MM.1S (cell line): ENCODE results near the gene NPLOC4.

Experiments used
- DNase-seq: peaks from one replicate; pipeline ENCODE4 v3.0.0-alpha.2; 2015
- H2AFZ ChIP-seq: fragments of 300-600 bp; sonication (generic); 2 replicates; pipeline ENCODE4 v1.6.0; 2016; ENCODE audit warnings: antibody characterized with exemption, low read length
- H3F3A ChIP-seq: fragments of 300-600 bp; sonication (generic); 2 replicates; pipeline ENCODE4 v1.6.1; 2016; ENCODE audit warnings: mild to moderate bottlenecking, antibody characterized with exemption, low read length, moderate library complexity, mixed read lengths; ENCODE audit not compliant: insufficient read depth
- H3K27ac ChIP-seq: fragments of 300-600 bp; sonication (generic); 2 replicates; pipeline ENCODE4 v1.5.1; 2016; ENCODE audit warnings: mild to moderate bottlenecking, low read length
- H3K27me3 ChIP-seq: fragments of 300-600 bp; sonication (generic); replicated peaks from 2 replicates; pipeline ENCODE4 v1.6.0; 2016; ENCODE audit warnings: low read length; ENCODE audit not compliant: insufficient read depth
- H3K36me3 ChIP-seq: fragments of 300-600 bp; sonication (generic); replicated peaks from 2 replicates; pipeline ENCODE4 v1.6.1; 2016; ENCODE audit warnings: mild to moderate bottlenecking, low read length, mixed read lengths; ENCODE audit not compliant: insufficient read depth
- H3K4me1 ChIP-seq: fragments of 300-600 bp; sonication (generic); 2 replicates; pipeline ENCODE4 v1.6.1; 2016; ENCODE audit warnings: low read length, mixed read lengths
- H3K4me2 ChIP-seq: fragments of 300-600 bp; sonication (generic); 2 replicates; pipeline ENCODE4 v1.6.0; 2016; ENCODE audit warnings: low read depth, low read length
- H3K4me3 ChIP-seq: fragments of 300-600 bp; sonication (generic); 2 replicates; pipeline ENCODE4 v1.5.1; 2016; ENCODE audit warnings: low read length, mixed read lengths
- H3K79me2 ChIP-seq: fragments of 300-600 bp; sonication (generic); 2 replicates; pipeline ENCODE4 v1.6.1; 2016; ENCODE audit warnings: mixed run types, low read length, mixed read lengths
- H3K9ac ChIP-seq: fragments of 300-600 bp; sonication (generic); 2 replicates; pipeline ENCODE4 v1.6.1; 2016; ENCODE audit warnings: low read length, mixed read lengths
- H3K9me2 ChIP-seq: fragments of 300-600 bp; sonication (generic); replicated peaks from 2 replicates; pipeline ENCODE4 v1.6.1; 2016; ENCODE audit warnings: mild to moderate bottlenecking, low read length, mixed read lengths; ENCODE audit not compliant: insufficient read depth
- H3K9me3 ChIP-seq: fragments of 300-600 bp; sonication (generic); replicated peaks from 2 replicates; pipeline ENCODE4 v1.6.1; 2016; ENCODE audit warnings: mild to moderate bottlenecking, low read length, mixed read lengths; ENCODE audit not compliant: insufficient read depth
- H4K20me1 ChIP-seq: fragments of 300-600 bp; sonication (generic); 2 replicates; pipeline ENCODE4 v1.6.1; 2016; ENCODE audit warnings: mild to moderate bottlenecking, low read length, moderate library complexity, mixed read lengths; ENCODE audit not compliant: insufficient read depth
- EZH2 ChIP-seq: fragments of 300-600 bp; sonication (generic); optimal IDR thresholded peaks from 2 replicates; pipeline ENCODE3; 2017; ENCODE audit warnings: low read depth, mild to moderate bottlenecking, antibody characterized with exemption, low read length, mixed read lengths
- EZH2phosphoT487 ChIP-seq: fragments of 300-600 bp; sonication (generic); IDR thresholded peaks from 2 replicates; pipeline ENCODE4 v1.6.1; 2018; ENCODE audit warnings: antibody characterized with exemption, low read length
- TF ChIP-seq, protein P1 (sequence below): fragments of 300-600 bp; sonication (generic); IDR thresholded peaks from 2 replicates; pipeline ENCODE4 v1.5.1; 2016; ENCODE audit warnings: antibody characterized with exemption, low read length, mixed read lengths

Gene NPLOC4

DNA sequence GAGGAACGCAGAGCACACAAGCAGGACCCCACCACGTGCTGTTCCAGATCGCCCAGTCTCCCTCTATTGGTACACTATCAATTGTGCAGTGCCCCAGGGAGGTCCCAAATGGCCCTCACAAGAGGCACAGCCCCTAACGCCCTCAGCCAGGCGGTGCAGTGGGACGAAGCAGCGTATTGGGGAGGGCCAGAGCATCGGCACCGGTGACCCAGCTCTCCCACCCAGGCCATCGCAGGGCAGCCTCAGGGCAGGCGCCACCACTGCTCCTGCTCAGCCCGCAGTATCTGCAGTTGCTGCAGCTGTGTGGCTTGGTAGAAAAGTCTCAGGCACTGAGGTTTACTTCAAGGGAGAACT, 78.8 kb downstream of the NPLOC4 start:
- Histone ChIP-seq H3K36me3 (no peaks in the 10 kb centered on the region), H3K4me3 (no peak overlapping the region), H3K4me2 (no peak overlapping the region), H3K9me3 (no peaks in the 10 kb centered on the region), H3K4me1 (peaks cover 10% of the 10 kb centered on the region; the same call in 1 of the 2 replicates), H3K27ac (no peak overlapping the region), H4K20me1 (no peaks in the 10 kb centered on the region), H3K9me2 (no peaks in the 10 kb centered on the region), H3K9ac (no peak overlapping the region), H3F3A (peaks cover 14% of the 10 kb centered on the region), H2AFZ (no peak overlapping the region), H3K27me3 (no peaks in the 10 kb centered on the region), H3K79me2 (no peaks in the 10 kb centered on the region)
- DNase-seq, result no peak
- TF ChIP-seq, protein P1, sequence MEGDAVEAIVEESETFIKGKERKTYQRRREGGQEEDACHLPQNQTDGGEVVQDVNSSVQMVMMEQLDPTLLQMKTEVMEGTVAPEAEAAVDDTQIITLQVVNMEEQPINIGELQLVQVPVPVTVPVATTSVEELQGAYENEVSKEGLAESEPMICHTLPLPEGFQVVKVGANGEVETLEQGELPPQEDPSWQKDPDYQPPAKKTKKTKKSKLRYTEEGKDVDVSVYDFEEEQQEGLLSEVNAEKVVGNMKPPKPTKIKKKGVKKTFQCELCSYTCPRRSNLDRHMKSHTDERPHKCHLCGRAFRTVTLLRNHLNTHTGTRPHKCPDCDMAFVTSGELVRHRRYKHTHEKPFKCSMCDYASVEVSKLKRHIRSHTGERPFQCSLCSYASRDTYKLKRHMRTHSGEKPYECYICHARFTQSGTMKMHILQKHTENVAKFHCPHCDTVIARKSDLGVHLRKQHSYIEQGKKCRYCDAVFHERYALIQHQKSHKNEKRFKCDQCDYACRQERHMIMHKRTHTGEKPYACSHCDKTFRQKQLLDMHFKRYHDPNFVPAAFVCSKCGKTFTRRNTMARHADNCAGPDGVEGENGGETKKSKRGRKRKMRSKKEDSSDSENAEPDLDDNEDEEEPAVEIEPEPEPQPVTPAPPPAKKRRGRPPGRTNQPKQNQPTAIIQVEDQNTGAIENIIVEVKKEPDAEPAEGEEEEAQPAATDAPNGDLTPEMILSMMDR, result no peak
- TF ChIP-seq EZH2, result no peak
- TF ChIP-seq EZH2phosphoT487, result no peak

DNA sequence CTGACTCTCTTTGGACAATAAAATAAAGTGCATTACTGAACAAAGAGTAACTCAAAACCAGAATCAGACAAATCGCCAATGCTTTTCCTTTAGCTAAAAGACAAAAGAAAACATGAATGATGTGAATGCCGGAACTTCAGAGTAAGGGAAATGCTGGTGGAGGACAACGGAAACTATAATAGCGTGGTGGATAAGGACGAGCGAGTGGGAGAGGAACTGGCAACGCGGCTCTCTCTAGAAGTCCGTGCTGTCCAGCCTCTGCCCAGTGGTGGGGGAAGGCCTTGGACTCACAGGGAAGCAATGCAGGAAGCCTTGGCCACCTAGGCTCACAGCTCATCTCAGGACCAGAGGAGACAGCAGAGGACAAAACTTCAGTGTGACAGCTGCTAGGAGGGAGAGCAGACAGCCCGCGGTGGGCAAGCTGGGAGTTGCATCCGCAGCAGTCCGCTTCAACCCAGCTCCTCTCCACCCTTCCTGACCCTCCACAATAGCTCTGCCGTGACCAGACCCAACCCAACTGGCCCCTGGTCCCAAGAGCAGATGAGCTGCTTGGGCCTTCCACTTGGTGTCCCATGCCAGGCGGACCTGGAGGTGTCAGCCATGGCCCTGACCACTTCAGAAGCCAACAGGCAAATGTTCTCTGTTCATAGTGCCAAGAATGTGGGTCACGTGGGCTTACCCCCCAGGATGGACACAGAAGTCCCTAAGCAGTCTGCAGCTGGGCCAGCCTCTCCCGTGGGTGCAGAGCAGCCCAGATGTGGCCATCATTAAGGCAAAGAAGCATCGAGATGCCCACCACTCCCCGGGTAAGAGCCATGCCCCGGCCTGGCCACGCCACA, 79.4 kb downstream of the NPLOC4 start:
- Histone ChIP-seq H3K9me3 (no peaks in the 10 kb centered on the region), H3F3A (peaks cover 20% of the 10 kb centered on the region), H3K4me2 (no peak overlapping the region), H3K9me2 (no peaks in the 10 kb centered on the region), H3K36me3 (no peaks in the 10 kb centered on the region), H3K27me3 (no peaks in the 10 kb centered on the region), H3K27ac (no peak overlapping the region), H2AFZ (no peak overlapping the region), H3K4me3 (no peak overlapping the region), H3K79me2 (no peaks in the 10 kb centered on the region), H3K9ac (no peak overlapping the region), H4K20me1 (no peaks in the 10 kb centered on the region), H3K4me1 (peaks cover 10% of the 10 kb centered on the region; the same call in 1 of the 2 replicates)
- TF ChIP-seq EZH2 (no peak), EZH2phosphoT487 (no peak)
- TF ChIP-seq, protein P1, result no peak
- DNase-seq, result no peak

DNA sequence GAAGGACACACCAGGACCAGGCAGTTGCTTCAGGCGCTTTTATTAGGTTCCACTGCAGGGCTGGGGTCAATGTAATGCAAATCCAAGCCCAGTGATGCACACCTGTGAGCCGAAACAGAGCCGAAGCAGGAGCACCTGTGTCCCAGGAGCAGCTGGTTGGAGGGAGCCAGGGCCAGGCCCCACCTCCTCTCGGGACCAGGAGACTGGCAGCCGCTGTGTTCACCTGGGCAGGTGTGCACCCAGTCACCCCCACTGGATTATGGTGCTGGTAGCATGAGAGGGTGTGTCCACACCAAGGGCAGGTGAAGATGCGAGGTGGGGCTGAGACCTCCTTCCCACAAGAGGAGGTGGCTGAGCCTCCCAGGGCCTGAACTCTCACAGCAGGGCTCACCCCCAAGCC, 80.0 kb downstream of the NPLOC4 start:
- DNase-seq, result no peak
- Histone ChIP-seq H3F3A (peaks cover 22% of the 10 kb centered on the region), H3K79me2 (peaks cover 2% of the 10 kb centered on the region), H4K20me1 (no peaks in the 10 kb centered on the region), H3K9ac (no peak overlapping the region), H3K4me2 (no peak overlapping the region), H2AFZ (no peak overlapping the region), H3K9me2 (no peaks in the 10 kb centered on the region), H3K9me3 (no peaks in the 10 kb centered on the region), H3K27ac (no peak overlapping the region), H3K27me3 (no peaks in the 10 kb centered on the region), H3K4me1 (peaks cover 10% of the 10 kb centered on the region; the same call in 1 of the 2 replicates), H3K36me3 (no peaks in the 10 kb centered on the region), H3K4me3 (no peak overlapping the region)
- TF ChIP-seq, protein P1, result no peak
- no peak for TF ChIP-seq EZH2
- TF ChIP-seq EZH2phosphoT487, result no peak
